GM18505 (cell line): Measurements from ENCODE around the gene C2CD2.

Experiments used
- ATAC-seq: cut with Tn5 transposase; IDR thresholded peaks from one replicate; pipeline ENCODE4 v1.9.1; 2021; ENCODE audit not compliant: unreplicated experiment
- POLR2A ChIP-seq: IDR thresholded peaks from 4 replicates; pipeline ENCODE4 v1.6.1; 2011; ENCODE audit warnings: borderline replicate concordance; ENCODE audit not compliant: insufficient read depth, insufficient read length; ENCODE audit errors: extremely low read depth

Gene C2CD2

GRCh38 chr21:41840880-41841279 lies 112.9 kb downstream of the C2CD2 start:
- no peak for TF ChIP-seq POLR2A
- ATAC-seq, result no peak

- no peak for ATAC-seq
- TF ChIP-seq POLR2A, result no peak
Observed at GRCh38 chr21:41839387-41840000, 114.3 kb downstream of the C2CD2 start.

GRCh38 chr21:41837756-41838297 lies 116.0 kb downstream of the C2CD2 start:
- ATAC-seq, result no peak
- TF ChIP-seq POLR2A, result no peak

GRCh38 chr21:41836166-41837015 lies 117.4 kb downstream of the C2CD2 start:
- ATAC-seq, result no peak
- no peak for TF ChIP-seq POLR2A

GRCh38 chr21:41835711-41836154 lies 118.1 kb downstream of the C2CD2 start:
- no peak for ATAC-seq
- no peak for TF ChIP-seq POLR2A
